Endothelial cell of umbilical vein (primary cell): ENCODE measurements around the gene PRIM1. TPM values are rescaled to one million over a fixed set of nuclear protein-coding genes. Genes with fewer than 3 reads are reported as not detected.

ENCODE experiments used
- BruUV-seq: library from RNA; stranded (reverse); fragments of 400-500 nt; replicated peaks from 2 replicates; lab custom pipeline; 2021; lab: Mats Ljungman, UMichigan
- CTCF ChIA-PET: fragments of 300-600, 350-600 bp; sonication (Branson Sonifier 250); formaldehyde crosslinking; loops from one replicate; lab custom pipeline; 2021; ENCODE audit warnings: antibody characterized with exemption, inconsistent platforms; lab: Charles Lee
- POLR2A ChIA-PET: fragments of 300-600, 350-600 bp; sonication (Branson Sonifier 250); formaldehyde crosslinking; loops from one replicate; lab custom pipeline; 2021; ENCODE audit warnings: antibody characterized with exemption, inconsistent platforms; lab: Charles Lee
- DNase-seq: peaks from one replicate; pipeline ENCODE4 v3.0.0-alpha.2; 2011; ENCODE audit warnings: low read depth, low spot score
- FAIRE-seq: peaks from 2 replicates; lab custom pipeline; 2011; peaks lifted over from hg19 to GRCh38; lab: Jason Lieb, UNC
- H2AFZ ChIP-seq: 2 replicates; pipeline ENCODE4 v1.6.0; 2012; ENCODE audit warnings: low read depth, low read length, control low read depth, inconsistent platforms
- H3K27ac ChIP-seq: 2 replicates; pipeline ENCODE4 v1.5.1; 2011; ENCODE audit warnings: low read depth, mild to moderate bottlenecking, control low read depth, low read length, moderate library complexity; ENCODE audit not compliant: insufficient read depth
- H3K27me3 ChIP-seq, 2 experiments: 2 replicates each; pipeline versions ENCODE4 v1.6.0 to v1.6.1; 2011; ENCODE audit warnings: low read length in 2 of 2, mixed read lengths in 1 of 2; ENCODE audit not compliant: control insufficient read depth in 2 of 2, insufficient read depth in 2 of 2
- H3K36me3 ChIP-seq, 2 experiments: 2 replicates in 1 of 2; 3 replicates in 1 of 2; pipeline ENCODE4 v1.5.1; 2011; ENCODE audit warnings: low read length in 2 of 2, mild to moderate bottlenecking in 1 of 2, moderate library complexity in 1 of 2; ENCODE audit not compliant: control insufficient read depth in 2 of 2, insufficient read depth in 2 of 2; ENCODE audit errors: extremely low read depth in 1 of 2
- H3K4me1 ChIP-seq: 3 replicates; pipeline ENCODE4 v1.5.1; 2011; ENCODE audit warnings: mild to moderate bottlenecking, low read length; ENCODE audit not compliant: control insufficient read depth, insufficient read depth; ENCODE audit errors: extremely low read depth
- H3K4me2 ChIP-seq: 2 replicates; pipeline ENCODE4 v1.6.1; 2011; ENCODE audit warnings: low read length, control low read depth, mixed read lengths; ENCODE audit not compliant: insufficient read depth
- H3K4me3 ChIP-seq, 3 experiments: fragments of 200-600 bp in 1 of 3; sonication (generic), shearing (Covaris generic) in 1 of 3; replicated peaks in 1 of 3; 2 replicates each; pipeline ENCODE4 v1.5.1; 2011 to 2016; ENCODE audit warnings: control low read depth in 3 of 3, low read length in 3 of 3, mild to moderate bottlenecking in 2 of 3, inconsistent platforms in 1 of 3, low read depth in 1 of 3, moderate library complexity in 1 of 3; ENCODE audit not compliant: insufficient read depth in 1 of 3
- H3K79me2 ChIP-seq: 2 replicates; pipeline ENCODE4 v1.6.0; 2012; ENCODE audit warnings: low read length, inconsistent platforms; ENCODE audit not compliant: control insufficient read depth, insufficient read depth
- H3K9ac ChIP-seq: replicated peaks from 2 replicates; pipeline ENCODE3; 2011; ENCODE audit warnings: low read length, control low read depth; ENCODE audit not compliant: insufficient read depth; ENCODE audit errors: extremely low read depth
- H3K9me1 ChIP-seq: replicated peaks from 3 replicates; pipeline ENCODE4 v1.6.0; 2011; ENCODE audit warnings: mild to moderate bottlenecking, low read length; ENCODE audit not compliant: control insufficient read depth, insufficient read depth; ENCODE audit errors: extremely low read depth
- H3K9me3 ChIP-seq: replicated peaks from 2 replicates; pipeline ENCODE4 v1.5.1; 2012; ENCODE audit warnings: low read length, inconsistent platforms; ENCODE audit not compliant: control insufficient read depth, insufficient read depth
- H4K20me1 ChIP-seq: replicated peaks from 2 replicates; pipeline ENCODE3; 2011; ENCODE audit warnings: mild to moderate bottlenecking, low read length; ENCODE audit not compliant: control insufficient read depth, insufficient read depth; ENCODE audit errors: extremely low read depth
- CTCF ChIP-seq, 2 donors: IDR thresholded peaks; 1 replicate in 1 of 2; 2 replicates in 1 of 2; pipeline ENCODE4 v1.5.1; 2011; ENCODE audit warnings: low read length in 2 of 2, mild to moderate bottlenecking in 2 of 2, moderate library complexity in 2 of 2, control low read depth in 1 of 2, inconsistent platforms in 1 of 2, low read depth in 1 of 2; ENCODE audit not compliant: insufficient read depth in 1 of 2; ENCODE audit errors: extremely low read depth in 1 of 2
- EZH2 ChIP-seq: IDR thresholded peaks from 2 replicates; pipeline ENCODE4 v1.6.1; 2012; ENCODE audit warnings: borderline replicate concordance, low read depth, mild to moderate bottlenecking, moderate library complexity, low read length, inconsistent platforms; ENCODE audit not compliant: severe bottlenecking
- FOS ChIP-seq: IDR thresholded peaks from 2 replicates; pipeline ENCODE4 v1.6.1; 2011; ENCODE audit warnings: mild to moderate bottlenecking, low read length, moderate library complexity, borderline replicate concordance; ENCODE audit not compliant: insufficient read depth
- GATA2 ChIP-seq: IDR thresholded peaks from 2 replicates; pipeline ENCODE4 v1.7.0; 2011; ENCODE audit warnings: low read depth, mild to moderate bottlenecking, moderate library complexity, mixed read lengths, low read length; ENCODE audit not compliant: insufficient read length, insufficient read depth
- JUN ChIP-seq: IDR thresholded peaks from 2 replicates; pipeline ENCODE4 v1.6.1; 2011; ENCODE audit warnings: borderline replicate concordance, low read depth; ENCODE audit not compliant: insufficient read length, insufficient read depth
- MAX ChIP-seq: IDR thresholded peaks from 2 replicates; pipeline ENCODE4 v1.6.1; 2011; ENCODE audit not compliant: insufficient read depth, insufficient read length
- MYC ChIP-seq: IDR thresholded peaks from one replicate; pipeline ENCODE4 v1.6.1; 2011; ENCODE audit warnings: mild to moderate bottlenecking, low read depth, low read length
- POLR2A ChIP-seq: IDR thresholded peaks from 2 replicates; pipeline ENCODE4 v1.6.1; 2012; ENCODE audit warnings: low read depth, mild to moderate bottlenecking, control low read depth, low read length
- POLR2AphosphoS5 ChIP-seq: IDR thresholded peaks from 2 replicates; pipeline ENCODE4 v1.6.1; 2012; ENCODE audit warnings: low read depth, mild to moderate bottlenecking, control low read depth, low read length, moderate library complexity; ENCODE audit not compliant: insufficient read depth
- dilution Hi-C: fragments of 300-500 bp; cut with MboI; formaldehyde crosslinking; loops from one replicate; pipeline ENCODE4 v1.15.0; 2019; ENCODE audit warnings: low sequenced_read_pairs; ENCODE audit not compliant: extremely low pct_ligation_motif_present
- intact Hi-C: fragments of 100-400 bp; cut with micrococcal nuclease; formaldehyde crosslinking; loops from one replicate; pipeline ENCODE4 v1.10.0; 2022
- polyA plus RNA-seq, 4 experiments: library from polyadenylated mRNA; depleted of rRNA in 3 of 4; stranded (reverse) in 3 of 4; unstranded in 1 of 4; fragments of >200 nt; gene quantifications; 2 replicates each; pipeline versions ENCODE4 v1.2.1 to v1.2.3, GENCODE V29; 2011 to 2012; ENCODE audit warnings: missing spikeins in 1 of 4
- total RNA-seq: library from RNA; stranded (reverse); gene quantifications from 2 replicates; pipeline ENCODE4 v1.2.3, GENCODE V29; 2021

Gene PRIM1
- total and polyA plus RNA-seq, 2 donors (not counting 3 experiments of a cell fraction or from before 2014, with no cell fraction given), result 10.9 to 12.1 TPM

DNA sequence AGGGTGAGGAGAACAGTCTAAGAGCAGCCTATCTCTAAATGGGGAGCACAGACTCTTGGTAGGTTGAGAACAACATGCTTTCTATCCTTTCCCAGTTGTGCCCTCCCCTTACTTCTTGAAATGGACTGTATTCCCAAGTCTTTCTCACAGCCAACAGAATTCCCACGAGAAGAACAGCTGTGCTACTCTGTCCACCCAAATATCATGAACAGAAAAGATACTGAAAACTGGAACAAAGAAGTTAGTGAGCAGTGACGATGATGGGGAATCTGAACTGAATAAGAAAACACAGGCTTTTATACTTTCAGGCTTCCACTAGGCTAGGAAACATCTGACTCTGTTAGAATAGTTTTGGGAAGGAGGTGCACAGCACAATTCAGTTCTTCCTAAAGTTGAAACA, 30.4 kb downstream of the PRIM1 start:
- no peak overlapping the region for H2AFZ ChIP-seq
- H3K27me3 ChIP-seq, result no peaks in the 10 kb centered on the region
- no TSS peak for BruUV-seq
- H3K36me3 ChIP-seq, result peaks cover 9 to 12% of the 10 kb centered on the region in 2 experiments
- no peak for TF ChIP-seq CTCF (IDR thresholded peaks at IDR 0.05; ENCODE audit: extremely low read depth in 1 of 2, insufficient read depth in 1 of 2, low read depth in 1 of 2, low read length in 2 of 2)
- TF ChIP-seq MYC, result no peak
- no peak for TF ChIP-seq POLR2A
- TF ChIP-seq EZH2, result no peak
- TF ChIP-seq POLR2AphosphoS5, result no peak
- no peak for TF ChIP-seq GATA2
- no peak for TF ChIP-seq MAX
- no peak for TF ChIP-seq FOS
- no peak for TF ChIP-seq JUN
- intact Hi-C loops, result no loop called here
- H3K27ac ChIP-seq, result no peak overlapping the region
- ChIA-PET CTCF (interaction anchor here (0.8 to 2.6 kb wide), 3 partner anchors 34 to 280 kb away, joined by 3 to 8 read pairs (median 5); partner anchors contain the start of gene PTGES3), POLR2A (no interaction called here)
- H3K4me3 ChIP-seq, result no peak overlapping the region
- H3K9me3 ChIP-seq, result no peaks in the 10 kb centered on the region
- peak overlapping the region; percentile 16 for H3K9ac ChIP-seq
- peaks cover 79% of the 10 kb centered on the region for H3K79me2 ChIP-seq
- peaks cover 9% of the 10 kb centered on the region for H4K20me1 ChIP-seq
- FAIRE-seq (no peak), DNase-seq (no peak)
- H3K4me2 ChIP-seq, result peak overlapping the region; percentile 71
- H3K4me1 ChIP-seq, result peaks cover 33% of the 10 kb centered on the region
- dilution Hi-C loops, result no loop called here
- no peaks in the 10 kb centered on the region for H3K9me1 ChIP-seq
